WTC11 (cell line): ENCODE results near the gene ZFAND3. TPM values are rescaled to one million over a fixed set of nuclear protein-coding genes. Genes with fewer than 3 reads are reported as not detected.

Experiments used
- ATAC-seq: fragments of 200-7000 bp; cut with Tn5 transposase; 2 replicates; pipeline ENCODE4 v1.10.0; 2021; ENCODE audit warnings: mild to moderate bottlenecking, moderate library complexity
- CTCF ChIA-PET: fragments of 300-600 bp; sonication (Branson Sonifier 250); formaldehyde crosslinking; loops from one replicate; lab custom pipeline; 2021; ENCODE audit warnings: antibody characterized with exemption; lab: Charles Lee
- POLR2A ChIA-PET: fragments of 350-600 bp; sonication (Branson Sonifier 250); formaldehyde crosslinking; loops from one replicate; lab custom pipeline; 2021; ENCODE audit warnings: antibody characterized with exemption; lab: Charles Lee
- DNase-seq: peaks from one replicate; pipeline ENCODE4 v3.0.0; 2021; ENCODE audit warnings: low spot score
- H3K27ac Mint-ChIP-seq: 2 replicates; pipeline ENCODE4 v1.8.0; 2021; ENCODE audit warnings: mixed read lengths
- H3K27me3 Mint-ChIP-seq: 2 replicates; pipeline ENCODE4 v1.8.0; 2021; ENCODE audit warnings: low read depth, mild to moderate bottlenecking, moderate library complexity, mixed read lengths
- H3K36me3 Mint-ChIP-seq: 2 replicates; pipeline ENCODE4 v1.8.0; 2021; ENCODE audit warnings: mixed read lengths
- H3K4me1 Mint-ChIP-seq: 2 replicates; pipeline ENCODE4 v1.8.0; 2022; ENCODE audit warnings: mixed read lengths
- H3K4me3 Mint-ChIP-seq: 2 replicates; pipeline ENCODE4 v1.8.0; 2021; ENCODE audit warnings: mild to moderate bottlenecking, moderate library complexity, mixed read lengths
- H3K9me3 Mint-ChIP-seq: 2 replicates; pipeline ENCODE4 v1.8.0; 2021; ENCODE audit warnings: mixed read lengths
- ARID4B ChIP-seq: sonication (generic); formaldehyde crosslinking; IDR thresholded peaks from 2 replicates; pipeline ENCODE4 v1.8.0; 2023; ENCODE audit warnings: missing genetic modification reagents, mild to moderate bottlenecking, borderline replicate concordance
- ATF2 ChIP-seq: sonication (generic); formaldehyde crosslinking; IDR thresholded peaks from 2 replicates; pipeline ENCODE4 v1.8.1; 2022; ENCODE audit warnings: low read depth, missing genetic modification reagents, borderline replicate concordance
- CTCF ChIP-seq: fragments of 200-600 bp; IDR thresholded peaks from 2 replicates; pipeline ENCODE4 v1.8.0; 2022; ENCODE audit warnings: antibody characterized with exemption
- E2F4 ChIP-seq: sonication (generic); formaldehyde crosslinking; IDR thresholded peaks from 2 replicates; pipeline ENCODE4 v1.8.1; 2022; ENCODE audit warnings: low read depth, mild to moderate bottlenecking, moderate library complexity, missing genetic modification reagents, borderline replicate concordance
- ESRRA ChIP-seq: sonication (generic); formaldehyde crosslinking; IDR thresholded peaks from 2 replicates; pipeline ENCODE4 v1.8.1; 2022; ENCODE audit warnings: mild to moderate bottlenecking, missing genetic modification reagents, borderline replicate concordance
- GABPB1 ChIP-seq: sonication (generic); formaldehyde crosslinking; IDR thresholded peaks from 2 replicates; pipeline ENCODE4 v1.8.1; 2023; ENCODE audit warnings: mild to moderate bottlenecking, missing genetic modification reagents
- IRF1 ChIP-seq: sonication (generic); formaldehyde crosslinking; IDR thresholded peaks from 2 replicates; pipeline ENCODE4 v1.8.0; 2023; ENCODE audit warnings: missing genetic modification reagents
- JAZF1 ChIP-seq: fragments of 250-450 bp; sonication (Bioruptor Pico); IDR thresholded peaks from 2 replicates; pipeline ENCODE4 v1.9.0; 2021; ENCODE audit warnings: moderate library complexity, mild to moderate bottlenecking, inconsistent platforms
- JUN ChIP-seq: sonication (generic); formaldehyde crosslinking; IDR thresholded peaks from 2 replicates; pipeline ENCODE4 v1.8.0; 2023; ENCODE audit warnings: mild to moderate bottlenecking, missing genetic modification reagents
- KAT7 ChIP-seq: sonication (generic); formaldehyde crosslinking; IDR thresholded peaks from 2 replicates; pipeline ENCODE4 v1.8.1; 2023; ENCODE audit warnings: missing genetic modification reagents, mild to moderate bottlenecking, borderline replicate concordance
- MAX ChIP-seq: sonication (generic); formaldehyde crosslinking; IDR thresholded peaks from 2 replicates; pipeline ENCODE4 v1.8.0; 2022; ENCODE audit warnings: mild to moderate bottlenecking, missing genetic modification reagents
- NFE2L1 ChIP-seq: sonication (generic); formaldehyde crosslinking; IDR thresholded peaks from 2 replicates; pipeline ENCODE4 v1.8.1; 2023; ENCODE audit warnings: missing genetic modification reagents
- NR1H2 ChIP-seq: sonication (generic); formaldehyde crosslinking; IDR thresholded peaks from 2 replicates; pipeline ENCODE4 v1.9.0; 2021; ENCODE audit warnings: mild to moderate bottlenecking, moderate library complexity, missing genetic modification reagents
- RELA ChIP-seq: sonication (generic); formaldehyde crosslinking; IDR thresholded peaks from 2 replicates; pipeline ENCODE4 v1.8.1; 2022; ENCODE audit warnings: missing genetic modification reagents, mild to moderate bottlenecking, borderline replicate concordance
- RORB ChIP-seq: fragments of 250-450 bp; sonication (Bioruptor Pico); IDR thresholded peaks from 2 replicates; pipeline ENCODE4 v1.9.0; 2021; ENCODE audit warnings: mild to moderate bottlenecking
- USF1 ChIP-seq: sonication (generic); formaldehyde crosslinking; IDR thresholded peaks from 2 replicates; pipeline ENCODE4 v1.8.0; 2022; ENCODE audit warnings: mild to moderate bottlenecking, missing genetic modification reagents
- ZNF396 ChIP-seq: fragments of 250-450 bp; sonication (Bioruptor Pico); IDR thresholded peaks from 2 replicates; pipeline ENCODE4 v1.8.0; 2021; ENCODE audit warnings: mild to moderate bottlenecking, moderate library complexity, borderline replicate concordance
- total RNA-seq: library from RNA; stranded (reverse); gene quantifications from 3 replicates; pipeline ENCODE4 v1.2.3, GENCODE V29; 2021

The ZFAND3 gene
- total RNA-seq, 1 experiment from 2014 or later, result 50.3 TPM

- TF ChIP-seq MAX (CRISPR knock-in tag) (no peak), JUN (CRISPR knock-in tag) (no peak), RORB (CRISPR knock-in tag) (no peak)
These were observed 26.5 kb upstream of the ZFAND3 start (continued) for GRCh38 chr6:37793067-37793466.

GRCh38 chr6:37794825-37795224, 24.7 kb upstream of the ZFAND3 start:
- ATAC-seq, result no peak
- Mint-ChIP-seq H3K4me3 (no peak overlapping the region), H3K9me3 (no peaks in the 10 kb centered on the region), H3K36me3 (no peaks in the 10 kb centered on the region), H3K27ac (no peak overlapping the region), H3K4me1 (peaks cover 17% of the 10 kb centered on the region), H3K27me3 (no peaks in the 10 kb centered on the region; the same call in 1 of the 2 replicates)
- DNase-seq, result no peak
- ChIA-PET CTCF (no interaction called here), POLR2A (no interaction called here)
- TF ChIP-seq NFE2L1 (no peak), ESRRA (no peak), ZNF396 (no peak), CTCF (no peak), IRF1 (CRISPR knock-in tag) (no peak), RELA (CRISPR knock-in tag) (no peak), JAZF1 (CRISPR knock-in tag) (no peak), NR1H2 (CRISPR knock-in tag) (no peak), ARID4B (CRISPR knock-in tag) (no peak), ATF2 (no peak), KAT7 (no peak), E2F4 (CRISPR knock-in tag) (no peak), USF1 (CRISPR knock-in tag) (no peak), GABPB1 (no peak)
